ENCODE results near the gene ADI1. TPM values are rescaled to one million over a fixed set of nuclear protein-coding genes. Genes with fewer than 3 reads are reported as not detected.

ADI1 gene
- polyA plus RNA-seq, 3 donors, result 72.8 to 82.5 (median 73.1) TPM

DNA sequence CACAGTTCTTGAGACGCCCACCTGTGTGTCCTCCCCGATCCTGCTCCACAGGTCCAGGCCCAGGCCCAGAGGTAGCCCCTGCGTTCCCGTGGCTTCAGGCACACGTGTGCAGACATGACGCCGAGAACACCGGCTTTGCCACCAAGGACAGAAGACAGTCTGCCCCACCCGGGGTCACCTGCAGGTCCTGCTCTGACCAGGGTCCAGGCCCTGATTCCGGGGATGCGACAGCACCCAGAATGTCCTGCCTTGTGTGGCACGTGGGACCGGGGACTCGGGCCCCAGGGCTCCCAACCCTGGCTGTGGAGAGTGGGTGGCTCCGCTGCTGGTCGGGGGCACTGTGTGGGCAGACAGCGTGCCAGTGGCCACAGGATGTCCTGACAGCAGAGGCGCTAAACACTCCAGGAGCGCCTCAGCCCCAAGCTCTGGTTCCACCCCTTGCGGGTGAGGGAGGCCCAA, 36.9 kb downstream of the ADI1 start:
- DNase-seq (ENCODE audit: low read depth in 3 of 3, low spot score in 2 of 3), result no peak

- DNase-seq (ENCODE audit: low read depth in 3 of 3, low spot score in 2 of 3), result no peak
Observed at GRCh38 chr2:3481736-3482362, 37.5 kb downstream of the ADI1 start.

- no peak for DNase-seq (ENCODE audit: low read depth in 3 of 3, low spot score in 2 of 3)
Observed at GRCh38 chr2:3481011-3481400, 38.3 kb downstream of the ADI1 start.

DNA sequence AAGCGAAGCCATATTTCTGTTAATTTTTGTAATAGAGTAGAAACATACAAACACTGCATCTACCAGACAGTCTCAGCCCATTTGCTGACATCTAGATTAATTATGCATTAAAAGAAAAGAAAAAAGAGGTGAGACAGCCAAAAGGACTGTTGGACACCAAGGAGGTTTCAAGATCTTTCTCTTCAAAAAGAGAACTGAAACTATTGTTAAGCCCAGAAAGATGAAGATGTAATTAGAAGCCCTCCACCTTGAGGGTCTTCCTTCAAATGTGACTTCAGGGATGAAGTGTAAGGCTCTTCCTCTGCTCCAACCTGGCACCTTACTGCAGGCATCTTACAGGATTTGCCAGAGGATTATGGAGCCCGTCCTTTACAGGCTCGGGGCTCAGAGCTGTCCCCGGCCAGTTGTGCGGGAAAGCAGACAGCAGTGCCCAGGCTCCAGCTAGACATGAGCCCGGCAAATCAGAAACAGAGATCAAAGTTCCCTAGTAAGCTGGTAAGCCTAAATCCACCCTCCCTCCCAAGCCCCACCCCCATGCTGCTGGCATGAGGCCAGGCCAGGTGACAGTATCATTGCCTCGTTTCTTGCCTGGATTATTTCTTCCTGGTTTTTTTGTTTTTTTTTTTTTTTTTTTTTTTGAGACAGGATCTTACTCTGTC, 38.9 kb downstream of the ADI1 start:
- DNase-seq (ENCODE audit: low read depth in 3 of 3, low spot score in 2 of 3), result no peak

DNA sequence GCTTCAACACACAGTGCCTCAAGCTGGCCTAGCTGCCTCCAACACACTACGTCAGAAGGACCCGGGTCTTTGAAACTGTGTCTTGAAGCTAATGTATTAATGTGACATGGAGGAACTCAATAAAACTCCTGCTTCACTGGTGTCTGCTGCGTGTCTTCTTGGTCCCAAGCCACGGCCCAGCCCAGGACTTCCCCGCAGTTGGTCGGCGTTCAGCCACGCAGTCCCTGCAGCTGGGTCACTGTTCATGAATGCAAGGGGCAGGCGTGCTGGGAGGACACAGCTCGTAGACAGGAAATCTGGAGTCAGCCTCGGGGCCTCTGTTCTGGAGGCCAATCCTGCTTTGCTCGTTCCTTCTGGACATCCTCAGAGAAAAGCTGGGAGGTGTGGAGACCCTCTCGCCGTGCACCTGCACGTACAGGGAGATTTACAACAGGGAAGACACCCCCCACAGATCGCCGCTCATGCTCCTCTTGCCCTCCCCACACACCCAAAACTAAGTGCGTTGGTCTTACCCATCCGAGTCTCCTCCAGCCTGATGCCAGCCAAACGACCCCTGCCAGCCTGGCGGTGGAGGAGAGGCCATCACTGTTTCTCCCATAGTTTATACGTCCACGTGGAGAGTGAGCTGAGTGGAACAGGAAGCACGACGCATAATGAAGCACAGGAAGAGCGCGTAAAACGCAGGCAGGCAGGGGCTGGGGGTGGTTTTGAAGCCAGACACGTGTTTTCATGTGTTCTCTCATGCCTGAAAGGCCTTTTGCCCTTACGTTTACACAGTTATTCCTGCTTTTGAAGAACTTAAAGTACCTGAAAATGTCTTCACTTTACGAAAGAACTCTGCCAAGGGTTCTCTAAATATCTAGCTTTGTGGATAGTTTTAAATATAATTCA, 39.7 kb downstream of the ADI1 start:
- DNase-seq (ENCODE audit: low read depth in 3 of 3, low spot score in 2 of 3), result no peak

GRCh38 chr2:3478846-3479385, 40.4 kb downstream of the ADI1 start:
- DNase-seq (ENCODE audit: low read depth in 3 of 3, low spot score in 2 of 3), result no peak

- no peak for DNase-seq (ENCODE audit: low read depth in 3 of 3, low spot score in 2 of 3)
Observed at GRCh38 chr2:3476985-3477327, 42.4 kb downstream of the ADI1 start.

- DNase-seq (ENCODE audit: low read depth in 3 of 3, low spot score in 2 of 3), result no peak
Observed at GRCh38 chr2:3476321-3476984, 42.9 kb downstream of the ADI1 start.

- DNase-seq (ENCODE audit: low read depth in 3 of 3, low spot score in 2 of 3), result no peak
Observed at GRCh38 chr2:3475771-3476170, 43.6 kb downstream of the ADI1 start.

DNA sequence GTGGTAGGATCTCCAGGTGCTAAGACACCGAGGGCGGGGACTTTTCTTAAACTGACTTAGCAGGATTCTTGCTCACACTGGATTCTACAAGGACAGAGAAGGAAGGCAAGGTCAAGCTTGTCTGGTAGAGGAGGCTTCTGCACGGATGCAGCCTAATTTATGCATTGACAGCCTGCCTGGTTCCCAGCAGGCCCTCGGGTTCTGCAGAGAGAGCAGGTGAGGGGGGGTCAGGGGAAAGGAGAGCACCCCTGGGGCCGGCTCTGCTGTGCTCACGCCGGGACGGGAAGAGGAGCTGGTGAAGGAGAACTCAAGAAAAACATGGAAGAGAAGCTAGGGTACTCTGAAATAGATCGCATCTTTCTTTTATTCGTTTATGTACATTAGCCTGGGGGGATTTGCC, 46.4 kb downstream of the ADI1 start:
- no peak for DNase-seq (ENCODE audit: low read depth in 3 of 3, low spot score in 2 of 3)

DNA sequence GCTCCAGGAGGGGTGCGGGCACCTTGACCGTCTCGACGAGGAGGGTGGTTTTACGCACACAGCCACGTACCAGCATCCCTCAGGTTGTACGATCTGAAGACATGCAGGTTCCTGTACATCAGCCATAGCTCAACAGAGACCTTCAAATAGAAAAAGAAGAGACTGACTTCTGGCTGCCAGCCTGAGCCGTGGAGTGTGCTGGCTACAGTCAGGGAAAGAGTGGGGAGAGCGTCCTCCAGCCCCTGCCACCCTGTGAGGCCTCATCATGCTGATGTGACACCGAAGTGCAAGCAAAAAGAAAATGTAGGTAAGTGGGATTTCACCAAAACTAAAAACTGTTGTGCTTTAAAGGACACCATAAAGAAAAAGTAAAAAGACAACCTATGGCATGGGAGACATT, 47.0 kb downstream of the ADI1 start:
- DNase-seq (ENCODE audit: low read depth in 3 of 3, low spot score in 2 of 3), result no peak

DNA sequence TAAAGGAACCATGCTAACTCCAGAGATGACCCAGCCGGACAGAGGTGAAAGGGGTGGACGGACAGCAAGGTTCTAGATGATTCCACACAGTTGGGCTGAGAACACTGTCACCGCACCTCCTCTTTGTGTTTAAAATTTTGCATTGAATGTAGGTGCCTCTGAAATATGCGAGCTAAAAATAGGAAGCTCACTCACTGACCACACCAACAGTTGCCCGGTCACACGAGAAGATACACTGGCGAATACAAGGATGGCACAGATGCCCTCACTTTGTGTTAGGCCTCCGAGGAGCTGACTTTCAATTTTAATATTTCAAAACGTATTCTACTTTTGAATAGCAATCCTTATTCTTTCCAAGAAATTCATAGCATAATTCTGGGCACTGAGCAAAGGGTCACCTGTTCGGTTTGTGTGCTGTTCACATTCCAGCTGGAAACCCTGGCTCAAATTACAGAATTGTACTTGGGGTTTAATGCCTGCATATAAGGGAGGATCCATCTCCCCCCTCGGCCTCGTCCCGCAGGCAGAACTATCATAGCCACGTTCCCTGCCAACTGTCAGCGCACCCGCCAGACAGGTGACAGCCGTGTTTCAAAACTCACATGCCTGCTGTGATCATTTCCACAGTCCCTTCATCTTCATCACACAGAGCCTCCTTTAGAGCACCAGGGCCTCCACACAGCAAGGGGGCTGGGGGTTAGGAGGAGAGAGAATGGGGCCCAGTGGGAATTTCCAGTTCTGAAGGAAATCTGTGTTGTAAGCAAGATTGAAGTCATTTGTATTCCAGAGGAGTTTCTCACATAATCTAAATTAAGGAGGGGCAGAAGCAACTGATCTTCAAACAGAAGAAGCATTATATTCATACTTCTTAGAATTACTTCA, 48.2 kb downstream of the ADI1 start:
- DNase-seq (ENCODE audit: low read depth in 3 of 3, low spot score in 2 of 3), result no peak

- no peak for DNase-seq (ENCODE audit: low read depth in 3 of 3, low spot score in 2 of 3)
Observed at GRCh38 chr2:3470166-3470651, 49.1 kb downstream of the ADI1 start.

- DNase-seq (ENCODE audit: low read depth in 3 of 3, low spot score in 2 of 3), result no peak
Observed at GRCh38 chr2:3469486-3469885, 49.8 kb downstream of the ADI1 start.

GRCh38 chr2:3468296-3468988, 50.9 kb downstream of the ADI1 start:
- no peak for DNase-seq (ENCODE audit: low read depth in 3 of 3, low spot score in 2 of 3)

- DNase-seq (ENCODE audit: low read depth in 3 of 3, low spot score in 2 of 3), result no peak
Observed at GRCh38 chr2:3467654-3468053, 51.7 kb downstream of the ADI1 start.

DNA sequence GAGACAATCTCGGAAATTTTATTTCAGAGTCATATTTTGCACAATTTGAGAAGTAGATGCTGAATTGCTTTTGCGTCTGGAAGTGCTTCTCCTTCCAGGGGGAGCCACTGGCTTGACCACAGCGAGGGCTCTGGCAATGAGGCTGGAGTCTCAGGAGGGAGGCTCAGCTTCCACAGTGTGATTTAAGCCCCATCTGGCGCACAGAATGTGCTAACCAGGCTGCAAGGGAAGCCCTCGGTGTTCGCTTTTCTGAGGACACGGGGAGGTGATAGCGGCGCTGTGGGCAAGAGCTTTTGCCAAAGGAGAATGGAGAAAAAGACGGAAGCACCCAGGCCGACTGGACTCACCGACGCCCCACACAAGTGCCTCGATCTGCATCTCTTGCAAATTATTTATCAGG, 52.4 kb downstream of the ADI1 start:
- no peak for DNase-seq (ENCODE audit: low read depth in 3 of 3, low spot score in 2 of 3)

GRCh38 chr2:3466482-3466863, 52.9 kb downstream of the ADI1 start:
- DNase-seq (ENCODE audit: low read depth in 3 of 3, low spot score in 2 of 3), result no peak

DNA sequence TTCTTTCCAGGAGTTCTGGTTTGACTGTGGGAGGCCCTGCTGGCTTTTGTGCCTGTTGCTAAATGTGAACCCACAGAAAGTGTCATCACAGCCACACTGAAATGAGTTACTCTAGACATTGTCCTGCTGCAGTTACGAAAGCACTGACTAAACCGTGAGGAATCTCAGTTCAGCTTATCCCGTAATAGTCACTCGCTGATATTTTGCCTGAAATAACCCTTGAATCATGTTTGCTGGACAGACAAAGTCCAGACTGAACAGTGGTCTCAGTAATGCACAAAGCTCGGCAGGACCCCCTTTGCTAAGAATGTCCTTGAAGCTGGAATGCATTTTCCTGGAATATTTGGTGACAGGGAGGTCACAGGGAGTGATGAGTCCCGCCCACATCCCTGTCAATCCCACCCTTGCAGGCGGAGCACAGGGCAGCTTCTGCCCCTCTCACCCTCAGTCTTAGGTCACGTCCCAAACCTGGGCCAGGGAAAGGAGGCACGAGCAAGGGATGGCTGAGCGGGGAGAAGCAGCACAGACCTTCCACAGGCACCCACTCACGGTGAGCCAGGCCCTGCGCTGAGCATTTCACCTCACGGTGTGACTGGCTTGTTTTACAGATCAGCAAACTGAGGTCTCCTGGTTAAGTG, 53.4 kb downstream of the ADI1 start:
- no peak for DNase-seq (ENCODE audit: low read depth in 3 of 3, low spot score in 2 of 3)
